T-helper 1 cell treated with Interleukin-12 subunit alpha and Interleukin-12 subunit beta and Interleukin-4 antibody, amounts not matched to agents 30 μg/mL and 1 μg/mL, for 36 hours (primary cell): ENCODE data around the gene CPLX4.

Experiments
- H3K27ac Mint-ChIP-seq: one replicate; pipeline ENCODE4 v1.8.0; 2021; ENCODE audit warnings: mild to moderate bottlenecking, mixed read lengths
- H3K27me3 Mint-ChIP-seq: one replicate; pipeline ENCODE4 v1.8.0; 2021; ENCODE audit warnings: low read depth, mixed read lengths
- H3K36me3 Mint-ChIP-seq: one replicate; pipeline ENCODE4 v1.8.0; 2021; ENCODE audit warnings: low read depth, mixed read lengths
- H3K4me1 Mint-ChIP-seq: one replicate; pipeline ENCODE4 v1.8.0; 2021; ENCODE audit warnings: low read depth, mixed read lengths
- H3K4me3 Mint-ChIP-seq: one replicate; pipeline ENCODE4 v1.8.0; 2021; ENCODE audit warnings: mild to moderate bottlenecking, moderate library complexity, mixed read lengths
- H3K9me3 Mint-ChIP-seq: one replicate; pipeline ENCODE4 v1.8.0; 2021; ENCODE audit warnings: mixed read lengths

CPLX4 gene

GRCh38 chr18:59293317-59293716, 25.1 kb downstream of the CPLX4 start:
- H3K36me3 Mint-ChIP-seq = no peaks in the 10 kb centered on the region
- no peaks in the 10 kb centered on the region for H3K9me3 Mint-ChIP-seq
- no peak overlapping the region for H3K27ac Mint-ChIP-seq
- H3K4me3 Mint-ChIP-seq = no peak overlapping the region
- no peaks in the 10 kb centered on the region for H3K4me1 Mint-ChIP-seq
- peaks cover 50% of the 10 kb centered on the region for H3K27me3 Mint-ChIP-seq

GRCh38 chr18:59286341-59286740, 32.1 kb downstream of the CPLX4 start:
- Mint-ChIP-seq H3K9me3 (no peaks in the 10 kb centered on the region), H3K36me3 (no peaks in the 10 kb centered on the region), H3K27me3 (peaks cover 56% of the 10 kb centered on the region), H3K4me3 (no peak overlapping the region), H3K4me1 (no peaks in the 10 kb centered on the region), H3K27ac (no peak overlapping the region)

DNA sequence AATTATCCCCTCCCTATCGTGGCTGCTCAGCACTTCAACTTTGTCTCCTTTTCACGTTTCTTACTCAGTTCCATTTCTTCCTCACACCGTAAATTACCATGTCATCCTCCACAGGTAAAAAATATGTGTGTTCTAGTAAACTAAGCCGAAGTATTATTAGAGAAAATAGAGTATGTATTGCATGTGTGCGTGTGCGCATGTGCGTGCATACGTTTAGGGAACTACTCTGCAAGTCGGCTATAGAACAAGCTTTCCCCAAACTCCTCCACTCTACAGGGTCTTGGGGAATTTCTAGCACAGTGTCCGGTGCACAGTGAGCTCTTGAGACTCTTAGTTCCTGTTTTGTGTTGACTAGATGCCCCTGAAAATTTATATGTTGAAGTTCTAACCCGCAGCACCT, 36.1 kb downstream of the CPLX4 start:
- Mint-ChIP-seq H3K4me1 (no peaks in the 10 kb centered on the region), H3K27me3 (peaks cover 74% of the 10 kb centered on the region), H3K27ac (no peak overlapping the region), H3K36me3 (no peaks in the 10 kb centered on the region), H3K4me3 (no peak overlapping the region), H3K9me3 (no peaks in the 10 kb centered on the region)

GRCh38 chr18:59279722-59280121, 38.7 kb downstream of the CPLX4 start:
- H3K27me3 Mint-ChIP-seq = peaks cover 82% of the 10 kb centered on the region
- no peak overlapping the region for H3K4me3 Mint-ChIP-seq
- no peak overlapping the region for H3K27ac Mint-ChIP-seq
- no peaks in the 10 kb centered on the region for H3K36me3 Mint-ChIP-seq
- H3K9me3 Mint-ChIP-seq = no peaks in the 10 kb centered on the region
- no peaks in the 10 kb centered on the region for H3K4me1 Mint-ChIP-seq

DNA sequence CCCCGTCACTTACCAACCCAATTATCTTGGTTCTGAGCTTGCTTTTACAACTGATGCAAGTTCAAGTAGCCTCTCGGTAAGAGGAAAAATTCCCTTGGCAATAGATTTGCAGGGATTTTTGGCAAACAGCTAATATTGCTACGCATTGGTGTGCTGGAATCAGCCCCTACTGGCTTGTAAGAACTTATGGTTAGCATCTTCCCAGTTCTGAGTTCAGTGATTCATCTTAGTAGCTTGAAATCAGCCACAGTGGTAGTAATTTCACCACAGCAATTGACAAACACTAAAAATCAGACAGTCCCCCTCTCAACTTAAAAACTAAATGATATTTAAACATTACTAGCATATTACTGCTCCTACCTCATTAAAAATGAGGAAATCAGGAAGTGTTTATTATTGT, 39.3 kb downstream of the CPLX4 start:
- Mint-ChIP-seq H3K36me3 (no peaks in the 10 kb centered on the region), H3K27ac (no peak overlapping the region), H3K27me3 (peaks cover 82% of the 10 kb centered on the region), H3K4me3 (no peak overlapping the region), H3K4me1 (peaks cover 2% of the 10 kb centered on the region), H3K9me3 (no peaks in the 10 kb centered on the region)

GRCh38 chr18:59278793-59279192, 39.7 kb downstream of the CPLX4 start:
- Mint-ChIP-seq H3K4me3 (no peak overlapping the region), H3K4me1 (peaks cover 2% of the 10 kb centered on the region), H3K36me3 (no peaks in the 10 kb centered on the region), H3K9me3 (no peaks in the 10 kb centered on the region), H3K27me3 (peaks cover 82% of the 10 kb centered on the region), H3K27ac (no peak overlapping the region)

DNA sequence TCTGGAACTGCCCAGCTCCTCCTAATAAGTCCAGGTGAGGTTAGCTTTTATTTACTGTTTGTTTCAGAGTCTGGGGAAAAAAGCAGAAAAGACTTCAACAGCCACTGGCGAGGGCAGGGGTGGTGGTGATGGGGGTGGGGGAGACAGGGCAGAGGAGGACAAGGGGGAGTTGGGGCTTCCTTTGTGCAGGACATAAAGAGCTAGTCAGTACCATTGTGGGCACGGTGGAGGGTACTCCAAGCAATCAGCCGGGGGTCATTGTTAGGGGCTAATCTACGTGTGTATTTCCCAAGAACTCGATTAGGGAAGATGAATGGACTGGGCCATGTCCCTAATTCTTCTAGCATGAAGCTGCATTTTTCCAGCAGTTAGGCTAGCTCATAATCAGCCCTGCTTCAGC, 42.4 kb downstream of the CPLX4 start:
- peaks cover 80% of the 10 kb centered on the region for H3K27me3 Mint-ChIP-seq
- peaks cover 5% of the 10 kb centered on the region for H3K4me1 Mint-ChIP-seq
- H3K9me3 Mint-ChIP-seq = no peaks in the 10 kb centered on the region
- H3K4me3 Mint-ChIP-seq = no peak overlapping the region
- H3K27ac Mint-ChIP-seq = no peak overlapping the region
- no peaks in the 10 kb centered on the region for H3K36me3 Mint-ChIP-seq

GRCh38 chr18:59275406-59275949, 43.0 kb downstream of the CPLX4 start:
- peaks cover 5% of the 10 kb centered on the region for H3K4me1 Mint-ChIP-seq
- H3K4me3 Mint-ChIP-seq = no peak overlapping the region
- no peak overlapping the region for H3K27ac Mint-ChIP-seq
- no peaks in the 10 kb centered on the region for H3K9me3 Mint-ChIP-seq
- H3K27me3 Mint-ChIP-seq = peaks cover 80% of the 10 kb centered on the region
- H3K36me3 Mint-ChIP-seq = no peaks in the 10 kb centered on the region

- peaks cover 8% of the 10 kb centered on the region for H3K4me1 Mint-ChIP-seq
- no peak overlapping the region for H3K4me3 Mint-ChIP-seq
- H3K27ac Mint-ChIP-seq = no peak overlapping the region
- no peaks in the 10 kb centered on the region for H3K36me3 Mint-ChIP-seq
- no peaks in the 10 kb centered on the region for H3K9me3 Mint-ChIP-seq
- H3K27me3 Mint-ChIP-seq = peaks cover 83% of the 10 kb centered on the region
These were observed 43.9 kb downstream of the CPLX4 start for GRCh38 chr18:59274533-59274928.

GRCh38 chr18:59273759-59274532, 44.5 kb downstream of the CPLX4 start:
- no peak overlapping the region for H3K27ac Mint-ChIP-seq
- no peaks in the 10 kb centered on the region for H3K9me3 Mint-ChIP-seq
- H3K4me1 Mint-ChIP-seq = peaks cover 10% of the 10 kb centered on the region
- peaks cover 83% of the 10 kb centered on the region for H3K27me3 Mint-ChIP-seq
- H3K36me3 Mint-ChIP-seq = no peaks in the 10 kb centered on the region
- H3K4me3 Mint-ChIP-seq = no peak overlapping the region

DNA sequence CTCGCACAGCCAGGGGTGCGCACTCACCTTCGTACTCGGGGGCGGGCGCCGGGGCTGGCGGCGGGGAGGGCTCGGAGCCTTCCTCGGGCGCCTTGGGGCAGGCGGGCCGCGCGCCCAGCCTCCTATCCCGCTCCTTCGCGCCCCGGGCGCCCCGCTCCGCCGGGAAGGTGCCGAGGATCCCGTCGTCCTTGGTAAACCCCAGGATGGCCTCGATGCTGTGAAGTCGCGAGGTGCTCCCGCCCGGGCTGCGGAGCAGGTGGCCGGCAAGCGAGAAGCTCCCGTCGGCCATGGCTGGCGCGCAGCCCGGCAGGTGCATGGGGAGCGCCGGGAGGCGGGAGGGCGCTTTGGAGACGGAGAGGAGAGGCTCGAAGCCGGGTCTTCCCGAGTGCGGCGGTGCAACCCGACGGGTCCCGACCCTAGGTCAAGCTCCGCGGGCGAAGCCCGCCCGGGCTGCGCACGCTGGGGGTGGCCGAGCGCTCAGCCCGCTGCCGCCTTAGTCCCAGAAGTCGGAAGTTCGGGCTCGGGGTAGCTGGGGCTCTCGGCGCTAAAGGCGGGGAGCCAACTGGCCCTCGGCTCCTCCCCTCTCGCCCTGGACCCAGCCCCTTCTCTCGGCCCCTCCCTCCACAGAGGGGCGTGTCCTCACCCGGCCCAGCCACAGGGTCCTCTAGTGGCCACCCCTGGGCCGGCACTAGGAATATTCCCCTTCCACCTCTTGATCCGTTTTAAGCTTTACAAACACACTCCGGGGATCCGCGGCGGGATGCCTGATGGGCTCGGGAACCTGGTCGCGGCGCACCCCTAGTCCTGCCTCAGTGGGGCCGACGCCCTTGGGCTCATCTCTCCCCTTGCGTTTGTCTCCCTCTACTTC, 45.3 kb downstream of the CPLX4 start, which contains the start of gene RAX:
RAX (minus strand) TSS at position 564 of the 868 bp plus-strand sequence; CDS start at position 316, 248 bp downstream.
- Mint-ChIP-seq H3K4me1 (peaks cover 16% of the 10 kb centered on the region), H3K27ac (no peak within 1 kb of the TSS), H3K36me3 (no peaks in the 10 kb centered on the region), H3K9me3 (no peaks in the 10 kb centered on the region), H3K27me3 (peaks cover 84% of the 10 kb centered on the region), H3K4me3 (no peak within 1 kb of the TSS)

- H3K4me1 Mint-ChIP-seq = peaks cover 18% of the 10 kb centered on the region
- no peak overlapping the region for H3K4me3 Mint-ChIP-seq
- no peaks in the 10 kb centered on the region for H3K36me3 Mint-ChIP-seq
- H3K27me3 Mint-ChIP-seq = peaks cover 84% of the 10 kb centered on the region
- H3K27ac Mint-ChIP-seq = no peak overlapping the region
- H3K9me3 Mint-ChIP-seq = no peaks in the 10 kb centered on the region
These were observed 46.1 kb downstream of the CPLX4 start for GRCh38 chr18:59272221-59272888.

DNA sequence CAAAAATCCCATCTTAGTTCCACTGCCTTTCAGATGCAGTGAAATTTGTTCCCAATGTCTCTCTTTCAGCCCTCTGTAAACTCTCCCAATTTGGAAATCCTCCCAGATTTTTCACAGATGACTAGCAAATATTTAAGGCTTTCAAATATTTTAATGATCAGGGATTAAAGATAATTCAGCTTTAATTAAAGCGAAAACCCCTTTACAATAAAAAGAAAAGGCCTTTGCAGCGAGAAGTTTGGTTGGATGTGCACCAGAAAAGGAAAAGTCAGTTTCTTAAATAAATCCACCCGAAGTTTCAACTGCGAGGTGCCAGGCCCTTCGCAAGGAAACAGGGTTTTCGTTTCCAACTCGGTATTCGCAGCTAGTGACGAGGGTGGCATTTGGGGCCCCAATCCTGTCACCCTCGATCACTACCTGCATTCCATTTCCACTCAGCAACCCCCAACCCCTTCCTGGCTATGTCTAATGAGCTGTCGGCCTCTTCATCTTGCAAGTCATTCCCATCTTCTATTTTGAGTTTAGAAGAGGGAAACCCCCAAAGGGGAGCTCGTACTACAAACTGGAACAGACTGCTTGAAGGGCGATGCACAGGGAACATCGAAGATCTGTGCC, 46.7 kb downstream of the CPLX4 start:
- Mint-ChIP-seq H3K27me3 (peaks cover 87% of the 10 kb centered on the region), H3K36me3 (no peaks in the 10 kb centered on the region), H3K9me3 (no peaks in the 10 kb centered on the region), H3K27ac (peak overlapping the region; percentile 31), H3K4me1 (peaks cover 18% of the 10 kb centered on the region), H3K4me3 (no peak overlapping the region)

- Mint-ChIP-seq H3K4me3 (no peak overlapping the region), H3K4me1 (peaks cover 18% of the 10 kb centered on the region), H3K36me3 (no peaks in the 10 kb centered on the region), H3K27ac (no peak overlapping the region), H3K27me3 (peaks cover 87% of the 10 kb centered on the region), H3K9me3 (no peaks in the 10 kb centered on the region)
These were observed 47.7 kb downstream of the CPLX4 start for GRCh38 chr18:59270689-59271257.
